ENCODE data around the gene FDXR.

FDXR gene

DNA sequence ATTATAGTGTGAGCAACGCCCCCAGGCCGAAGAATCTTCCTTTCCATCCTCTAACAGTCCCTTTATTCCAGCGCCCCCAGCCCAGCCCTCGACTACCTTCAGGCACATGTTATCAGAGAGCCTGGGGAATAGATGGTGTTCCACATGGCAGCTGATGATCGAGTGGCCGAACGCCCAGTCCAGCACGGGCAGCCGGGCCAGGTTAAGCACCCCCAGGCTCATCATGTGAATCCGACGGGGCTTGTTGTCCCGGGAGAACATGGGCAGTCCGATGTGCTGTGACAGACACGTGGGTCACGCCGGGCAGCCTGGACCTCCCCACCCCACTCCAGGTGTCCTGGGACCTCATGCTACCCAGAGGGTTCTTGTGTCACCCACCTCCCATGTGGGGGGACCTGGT, 6.5 kb upstream of the FDXR start:
- Histone ChIP-seq H3K36me3 (ENCODE audit: control insufficient read depth in 2 of 2, insufficient read depth in 2 of 2, low read length in 2 of 2) (no peaks in the 10 kb centered on the region), H3K4me3 (ENCODE audit: low read length in 2 of 2) (no peak overlapping the region), H3K9me3 (ENCODE audit: control insufficient read depth in 2 of 2, low read length in 2 of 2) (no peaks in the 10 kb centered on the region), H3K4me1 (ENCODE audit: control insufficient read depth, insufficient read depth, low read length) (no peaks in the 10 kb centered on the region), H3K27ac (ENCODE audit: low read length) (no peak overlapping the region), H3K27me3 (ENCODE audit: control insufficient read depth in 1 of 2, insufficient read depth in 2 of 2, low read length in 2 of 2) (peaks cover 0 to 17% of the 10 kb centered on the region in 2 donors), H3K9ac (ENCODE audit: low read length in 2 of 2) (no peak overlapping the region)

DNA sequence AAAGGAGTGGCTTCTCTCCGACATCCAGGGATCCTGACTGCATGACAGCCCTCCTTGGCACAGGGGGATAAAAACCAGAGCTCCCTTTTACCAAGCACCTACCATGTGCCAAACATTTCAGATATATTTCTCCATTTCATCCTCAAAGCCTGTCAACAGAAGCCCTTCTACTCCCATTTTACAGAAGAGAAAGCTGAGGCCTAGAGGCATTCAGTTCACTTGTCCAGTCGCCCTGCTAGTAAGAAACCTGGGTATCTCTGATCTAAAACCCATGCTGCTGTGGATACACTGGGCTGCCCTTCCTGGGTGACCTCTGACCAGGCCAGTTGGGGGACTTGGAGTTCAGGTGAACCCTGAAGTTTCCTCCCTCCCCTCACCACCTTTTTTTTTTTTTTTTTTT, 5.9 kb upstream of the FDXR start:
- H3K9me3 ChIP-seq (ENCODE audit: control insufficient read depth in 2 of 2, low read length in 2 of 2) = no peaks in the 10 kb centered on the region

DNA sequence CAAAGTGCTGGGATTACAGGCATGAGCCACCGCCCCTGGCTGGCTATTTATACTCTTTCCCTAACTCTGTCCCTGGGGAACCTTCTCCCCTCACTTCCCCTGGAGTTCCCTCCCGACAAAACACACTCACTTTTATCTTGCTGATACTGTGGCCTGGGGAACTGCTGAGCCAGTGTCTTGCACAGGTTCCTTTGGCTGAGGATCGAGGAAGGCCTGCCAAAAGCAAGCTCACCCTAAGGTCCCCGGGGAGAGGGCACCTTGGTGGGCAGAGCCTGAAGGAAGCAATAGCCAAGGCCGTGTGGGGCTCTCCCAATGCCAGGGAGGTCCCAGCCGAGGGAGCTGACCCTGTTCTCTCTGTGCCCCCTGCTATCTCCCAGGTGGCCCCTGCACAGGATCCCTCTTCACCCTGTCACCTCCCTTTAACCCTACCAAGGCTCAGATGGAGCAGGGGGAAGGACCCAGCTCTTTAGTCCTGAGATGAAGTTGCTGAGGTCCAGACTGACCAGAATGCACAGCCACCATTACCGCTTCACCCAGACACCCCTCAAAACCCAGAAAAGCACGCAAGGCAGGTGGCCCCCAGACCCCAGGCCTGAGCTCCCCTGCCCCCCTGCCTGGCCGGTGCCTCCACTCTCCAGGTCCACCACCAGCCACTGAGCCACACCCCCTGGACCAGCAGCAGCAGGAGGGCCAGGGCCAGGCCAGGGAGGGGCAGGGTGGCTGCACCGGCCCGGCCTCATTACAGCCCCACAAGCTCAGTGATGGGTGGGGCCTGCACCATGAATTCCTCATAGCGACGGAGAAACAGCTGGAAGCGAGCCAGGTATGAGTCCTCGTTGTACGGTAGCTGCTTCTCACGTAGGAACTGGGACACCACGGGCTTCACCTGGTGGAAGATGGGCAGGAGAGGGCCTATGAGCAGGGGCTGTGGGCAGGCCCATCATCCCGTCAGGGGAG, 5.1 kb upstream of the FDXR start:
- H3K4me3 ChIP-seq (ENCODE audit: low read length in 2 of 2) = no peak overlapping the region
- no peaks in the 10 kb centered on the region for H3K36me3 ChIP-seq (ENCODE audit: control insufficient read depth in 2 of 2, insufficient read depth in 2 of 2, low read length in 2 of 2)
- H3K27me3 ChIP-seq (ENCODE audit: control insufficient read depth in 1 of 2, insufficient read depth in 2 of 2, low read length in 2 of 2) = peaks cover 0 to 11% of the 10 kb centered on the region in 2 donors
- H3K9ac ChIP-seq (ENCODE audit: low read length in 2 of 2) = no peak overlapping the region
- H3K27ac ChIP-seq (ENCODE audit: low read length) = no peak overlapping the region
- H3K9me3 ChIP-seq (ENCODE audit: control insufficient read depth in 2 of 2, low read length in 2 of 2) = no peaks in the 10 kb centered on the region
- H3K4me1 ChIP-seq (ENCODE audit: control insufficient read depth, insufficient read depth, low read length) = no peaks in the 10 kb centered on the region

More for the DNA sequence above, 5.9 kb upstream of the FDXR start:
- Histone ChIP-seq H3K36me3 (ENCODE audit: control insufficient read depth in 2 of 2, insufficient read depth in 2 of 2, low read length in 2 of 2) (no peaks in the 10 kb centered on the region), H3K4me3 (ENCODE audit: low read length in 2 of 2) (no peak overlapping the region), H3K4me1 (ENCODE audit: control insufficient read depth, insufficient read depth, low read length) (no peaks in the 10 kb centered on the region), H3K27ac (ENCODE audit: low read length) (no peak overlapping the region), H3K9ac (ENCODE audit: low read length in 2 of 2) (no peak overlapping the region), H3K27me3 (ENCODE audit: control insufficient read depth in 1 of 2, insufficient read depth in 2 of 2, low read length in 2 of 2) (peaks cover 0 to 14% of the 10 kb centered on the region in 2 donors)

DNA sequence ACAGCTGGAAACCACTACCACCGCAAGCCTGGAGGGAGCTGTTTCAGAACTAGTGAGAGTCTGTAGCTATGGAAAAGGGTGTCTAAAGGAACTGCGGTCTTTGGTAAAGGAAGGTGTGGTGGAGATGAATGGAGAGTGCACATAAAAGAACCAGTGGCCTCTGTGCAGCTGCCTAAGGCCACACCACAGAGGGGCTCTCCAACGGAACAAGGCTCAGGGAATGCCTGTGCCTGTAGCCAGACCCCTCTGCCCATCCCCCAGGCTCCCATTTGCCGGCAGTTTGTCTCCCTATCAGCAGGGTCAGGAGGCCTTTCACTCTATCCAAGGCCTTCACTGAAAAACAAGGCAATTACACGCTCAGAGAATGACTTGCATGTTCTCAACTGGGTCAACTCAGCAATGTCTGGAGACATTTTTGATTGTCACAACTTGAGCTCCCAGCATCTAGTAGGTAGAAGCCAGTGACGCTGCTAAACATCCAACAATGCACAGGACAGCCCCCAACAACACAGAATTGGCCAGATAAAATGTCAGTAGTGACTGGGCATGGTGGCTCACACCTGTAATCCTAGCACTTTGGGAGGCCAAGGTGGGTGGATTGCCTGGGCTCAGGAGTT, 3.3 kb upstream of the FDXR start:
- H3K9ac ChIP-seq (ENCODE audit: low read length in 2 of 2) = no peak overlapping the region
- H3K27ac ChIP-seq (ENCODE audit: low read length) = no peak overlapping the region
- H3K9me3 ChIP-seq (ENCODE audit: control insufficient read depth in 2 of 2, low read length in 2 of 2) = no peaks in the 10 kb centered on the region
- H3K27me3 ChIP-seq (ENCODE audit: control insufficient read depth in 1 of 2, insufficient read depth in 2 of 2, low read length in 2 of 2) = peaks cover 0 to 10% of the 10 kb centered on the region in 2 donors
- H3K4me3 ChIP-seq (ENCODE audit: low read length in 2 of 2) = no peak overlapping the region
- H3K36me3 ChIP-seq (ENCODE audit: control insufficient read depth in 2 of 2, insufficient read depth in 2 of 2, low read length in 2 of 2) = no peaks in the 10 kb centered on the region
- peaks cover 10% of the 10 kb centered on the region for H3K4me1 ChIP-seq (ENCODE audit: control insufficient read depth, insufficient read depth, low read length)

DNA sequence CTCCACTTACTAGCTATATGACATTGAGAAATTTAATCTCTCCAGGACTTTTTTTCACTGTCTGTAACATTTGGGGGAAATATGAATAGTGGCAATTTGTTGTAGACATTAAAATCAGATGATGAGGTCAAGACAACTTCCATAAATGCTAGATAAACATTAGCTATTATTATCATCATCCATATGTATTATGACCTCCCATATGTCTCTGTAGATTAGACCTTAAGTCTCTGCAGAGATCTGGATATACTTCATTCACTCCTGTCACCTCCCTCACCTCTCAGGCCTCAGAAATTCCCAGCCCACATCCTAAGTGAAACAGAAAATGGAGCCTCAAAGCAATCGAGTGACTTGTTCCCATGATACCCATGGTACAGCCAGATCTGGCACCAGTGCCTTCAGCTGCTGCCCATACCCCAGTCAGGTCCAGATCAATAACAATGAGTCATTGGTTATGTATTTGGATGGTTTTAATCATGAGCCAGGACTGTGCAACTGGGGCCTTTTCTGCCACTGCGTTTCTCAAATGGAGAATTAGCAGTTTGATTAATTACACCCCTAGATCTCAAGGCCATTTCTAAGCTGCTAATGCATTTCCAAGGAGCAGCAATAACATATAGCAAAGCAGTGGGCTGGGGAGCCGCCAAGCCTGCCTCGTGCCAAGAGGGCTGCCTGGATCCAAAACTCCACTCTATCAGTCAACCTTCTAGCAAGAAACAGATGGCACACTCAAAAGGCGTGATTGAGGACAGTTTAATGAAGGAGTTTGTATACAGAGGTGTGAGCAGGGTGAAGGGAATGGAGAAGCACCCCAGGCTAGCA, 2.6 kb upstream of the FDXR start:
- H3K36me3 ChIP-seq (ENCODE audit: control insufficient read depth in 2 of 2, insufficient read depth in 2 of 2, low read length in 2 of 2) = no peaks in the 10 kb centered on the region

DNA sequence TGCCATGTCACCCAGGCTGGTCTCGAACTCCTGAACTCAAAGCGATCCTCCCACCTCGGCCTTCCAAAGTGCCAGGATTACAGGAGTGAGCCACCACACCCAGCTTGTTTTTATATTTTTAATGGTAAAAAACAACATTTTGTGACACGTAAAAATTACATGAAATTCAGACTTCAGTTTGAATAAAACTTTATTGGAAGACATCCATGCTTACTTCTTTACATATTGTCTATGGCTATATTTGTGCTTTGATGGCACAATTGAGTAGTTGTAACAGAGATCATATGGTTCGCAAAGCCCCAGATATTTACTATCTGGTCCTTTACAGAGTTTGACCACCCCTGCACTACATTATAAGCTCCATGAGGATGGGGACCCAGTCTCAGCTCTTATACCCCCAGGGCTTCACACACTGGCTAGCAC, 1.8 kb upstream of the FDXR start:
- H3K9ac ChIP-seq (ENCODE audit: low read length in 2 of 2) = no peak overlapping the region
- H3K9me3 ChIP-seq (ENCODE audit: control insufficient read depth in 2 of 2, low read length in 2 of 2) = no peaks in the 10 kb centered on the region
- H3K27me3 ChIP-seq (ENCODE audit: control insufficient read depth in 1 of 2, insufficient read depth in 2 of 2, low read length in 2 of 2) = peaks cover 0 to 8% of the 10 kb centered on the region in 2 donors
- H3K4me3 ChIP-seq (ENCODE audit: low read length in 2 of 2) = no peak overlapping the region
- H3K4me1 ChIP-seq (ENCODE audit: control insufficient read depth, insufficient read depth, low read length) = peaks cover 10% of the 10 kb centered on the region
- no peak overlapping the region for H3K27ac ChIP-seq (ENCODE audit: low read length)
- H3K36me3 ChIP-seq (ENCODE audit: control insufficient read depth in 2 of 2, insufficient read depth in 2 of 2, low read length in 2 of 2) = no peaks in the 10 kb centered on the region

More for the DNA sequence above, 2.6 kb upstream of the FDXR start:
- Histone ChIP-seq H3K27ac (ENCODE audit: low read length) (no peak overlapping the region), H3K4me3 (ENCODE audit: low read length in 2 of 2) (no peak overlapping the region), H3K27me3 (ENCODE audit: control insufficient read depth in 1 of 2, insufficient read depth in 2 of 2, low read length in 2 of 2) (peaks cover 0 to 10% of the 10 kb centered on the region in 2 donors), H3K9ac (ENCODE audit: low read length in 2 of 2) (no peak overlapping the region), H3K9me3 (ENCODE audit: control insufficient read depth in 2 of 2, low read length in 2 of 2) (no peaks in the 10 kb centered on the region), H3K4me1 (ENCODE audit: control insufficient read depth, insufficient read depth, low read length) (peaks cover 10% of the 10 kb centered on the region)

DNA sequence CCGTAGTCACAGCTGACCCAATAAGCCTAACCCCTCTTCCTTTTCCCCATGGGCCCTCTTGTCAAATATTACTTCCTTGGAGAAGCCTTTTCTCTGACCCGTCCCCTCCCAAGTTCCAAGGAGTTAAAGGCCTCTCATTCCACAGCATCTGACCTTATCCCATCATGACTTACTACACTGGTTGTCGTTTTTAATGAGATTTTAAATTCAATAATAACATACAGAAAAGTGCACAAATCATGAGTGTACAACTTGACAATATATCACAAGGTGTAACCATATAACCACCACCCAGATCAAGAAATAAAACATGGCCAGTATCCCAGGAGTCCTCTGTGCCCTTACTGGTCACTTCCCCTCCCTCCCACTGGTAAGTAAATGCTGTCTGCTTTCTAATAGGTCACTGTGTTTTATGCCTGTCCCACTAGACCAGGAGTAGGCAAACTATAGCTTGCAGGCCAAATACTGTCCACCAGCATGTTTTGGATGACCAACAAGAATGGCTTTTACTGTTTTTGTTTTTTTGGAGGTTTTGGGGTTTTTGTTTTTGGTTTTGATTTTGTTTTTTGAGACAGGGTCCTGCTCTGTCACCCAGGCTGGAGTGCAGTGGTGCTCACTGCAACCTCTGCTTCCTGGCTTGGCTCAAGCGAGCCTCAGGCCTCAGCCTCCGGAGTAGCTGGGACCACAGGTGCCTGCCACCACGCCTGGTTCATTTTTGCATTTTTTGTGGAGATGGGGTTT, 1.2 kb upstream of the FDXR start:
- Histone ChIP-seq H3K9ac (ENCODE audit: low read length in 2 of 2) (peak overlapping the region; percentile 90 to 93), H3K27ac (ENCODE audit: low read length) (peak overlapping the region; percentile 91), H3K4me3 (ENCODE audit: low read length in 2 of 2) (peak overlapping the region; percentile 86 to 92), H3K9me3 (ENCODE audit: control insufficient read depth in 2 of 2, low read length in 2 of 2) (no peaks in the 10 kb centered on the region), H3K36me3 (ENCODE audit: control insufficient read depth in 2 of 2, insufficient read depth in 2 of 2, low read length in 2 of 2) (no peaks in the 10 kb centered on the region), H3K27me3 (ENCODE audit: control insufficient read depth in 1 of 2, insufficient read depth in 2 of 2, low read length in 2 of 2) (peaks cover 0 to 8% of the 10 kb centered on the region in 2 donors), H3K4me1 (ENCODE audit: control insufficient read depth, insufficient read depth, low read length) (peaks cover 10% of the 10 kb centered on the region)

DNA sequence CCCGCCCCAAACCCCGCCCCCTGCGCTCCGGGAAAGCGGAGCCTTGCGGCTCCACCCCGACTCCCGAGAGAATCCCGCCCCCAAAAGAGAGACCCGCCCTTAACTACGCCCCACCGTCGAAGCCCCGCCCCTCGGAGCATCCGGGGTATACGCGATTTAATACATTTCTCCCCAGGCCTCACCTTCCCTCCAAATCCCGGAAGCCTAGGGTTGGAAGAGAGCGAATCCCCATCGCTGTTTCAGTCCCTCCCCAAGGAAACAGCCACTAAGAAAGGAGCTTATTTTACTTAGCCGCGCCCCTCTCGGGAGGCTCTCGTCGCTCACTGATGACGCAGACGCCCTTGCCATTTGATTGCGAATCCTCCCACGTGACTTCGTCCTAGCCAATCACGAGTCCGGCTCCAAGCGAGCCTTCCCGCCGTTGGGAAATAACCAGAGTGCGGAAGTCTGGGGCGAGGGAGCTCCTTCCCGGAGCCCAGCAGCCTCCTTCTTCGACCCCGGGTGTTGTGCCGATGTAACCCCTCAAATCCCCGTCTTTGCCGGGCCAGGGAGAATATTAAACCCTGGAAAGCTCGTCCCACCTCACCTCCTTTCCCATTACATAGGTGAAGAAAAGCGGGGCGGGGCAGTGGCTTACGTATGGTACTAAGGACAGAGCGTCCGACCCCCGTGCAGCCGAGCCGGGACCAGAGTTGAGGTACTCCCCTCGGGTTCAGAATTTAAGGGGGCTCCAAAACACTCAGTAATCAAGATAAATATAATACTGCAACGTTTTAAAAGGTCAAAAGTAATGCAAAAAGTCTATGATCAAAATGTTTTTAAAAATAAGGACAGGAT, 461 bp upstream of the FDXR start:
- Histone ChIP-seq H3K9me3 (ENCODE audit: control insufficient read depth in 2 of 2, low read length in 2 of 2) (no peaks in the 10 kb centered on the region), H3K27me3 (ENCODE audit: control insufficient read depth in 1 of 2, insufficient read depth in 2 of 2, low read length in 2 of 2) (peaks cover 0 to 3% of the 10 kb centered on the region in 2 donors), H3K36me3 (ENCODE audit: control insufficient read depth in 2 of 2, insufficient read depth in 2 of 2, low read length in 2 of 2) (no peaks in the 10 kb centered on the region), H3K27ac (ENCODE audit: low read length) (peak overlapping the region; percentile 91), H3K4me3 (ENCODE audit: low read length in 2 of 2) (peak overlapping the region; percentile 86 to 92), H3K9ac (ENCODE audit: low read length in 2 of 2) (peak overlapping the region; percentile 90 to 93), H3K4me1 (ENCODE audit: control insufficient read depth, insufficient read depth, low read length) (peaks cover 10% of the 10 kb centered on the region)

DNA sequence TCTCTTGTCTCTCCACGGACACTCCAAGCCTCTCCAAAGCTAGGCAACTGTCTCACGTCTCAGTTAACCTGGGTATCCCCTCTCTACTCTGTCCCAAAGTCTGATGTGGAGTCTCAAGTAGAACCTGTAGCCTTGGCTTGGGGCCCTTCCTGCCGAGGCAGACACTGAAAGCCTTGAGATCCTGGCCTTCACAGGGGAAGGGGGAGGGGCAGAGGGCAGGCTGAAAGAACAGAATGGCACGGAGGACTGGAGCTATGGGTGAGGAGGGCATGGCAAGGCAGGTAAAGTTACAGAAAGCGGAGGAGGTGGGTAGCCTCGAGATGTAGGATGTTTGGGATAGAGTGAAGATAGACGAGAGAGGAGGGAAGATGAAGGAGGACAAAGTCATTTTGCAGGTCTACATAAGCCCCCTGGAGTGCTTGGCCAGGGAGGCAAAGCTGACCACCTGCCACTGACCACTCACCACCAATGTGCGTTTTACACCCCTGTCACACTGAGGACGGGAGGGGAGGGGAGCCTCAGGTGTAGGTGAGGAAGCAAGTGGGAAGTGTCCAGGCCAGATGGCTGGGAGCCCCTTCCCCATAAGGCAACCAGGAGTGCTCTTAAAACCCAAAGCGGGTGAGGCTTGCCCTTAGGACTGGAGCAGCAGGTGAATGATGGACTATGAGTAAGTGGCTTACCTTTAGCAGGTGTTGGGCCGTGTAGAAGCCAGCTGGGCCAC, 1.3 kb downstream of the FDXR start:
- Histone ChIP-seq H3K4me1 (ENCODE audit: control insufficient read depth, insufficient read depth, low read length) (peaks cover 10% of the 10 kb centered on the region), H3K27me3 (ENCODE audit: control insufficient read depth in 1 of 2, insufficient read depth in 2 of 2, low read length in 2 of 2) (peaks cover 0 to 2% of the 10 kb centered on the region in 2 donors), H3K9ac (ENCODE audit: low read length in 2 of 2) (no peak overlapping the region), H3K27ac (ENCODE audit: low read length) (no peak overlapping the region), H3K36me3 (ENCODE audit: control insufficient read depth in 2 of 2, insufficient read depth in 2 of 2, low read length in 2 of 2) (no peaks in the 10 kb centered on the region), H3K4me3 (ENCODE audit: low read length in 2 of 2) (no peak overlapping the region), H3K9me3 (ENCODE audit: control insufficient read depth in 2 of 2, low read length in 2 of 2) (no peaks in the 10 kb centered on the region)
